BLaER1 (cell line): ENCODE data around the gene PPP1R2.

Experiments used
- H3K27ac ChIP-seq: shearing (Covaris generic); formaldehyde crosslinking; 2 replicates; pipeline ENCODE4 v1.8.1; 2022
- H3K27me3 ChIP-seq: shearing (Covaris generic); formaldehyde crosslinking; 2 replicates; pipeline ENCODE4 v1.8.1; 2022
- H3K36me3 ChIP-seq: shearing (Covaris generic); formaldehyde crosslinking; 2 replicates; pipeline ENCODE4 v1.8.1; 2022
- H3K4me1 ChIP-seq: shearing (Covaris generic); formaldehyde crosslinking; 2 replicates; pipeline ENCODE4 v1.8.1; 2022
- H3K4me2 ChIP-seq: shearing (Covaris generic); formaldehyde crosslinking; 2 replicates; pipeline ENCODE4 v1.8.1; 2022
- H3K4me3 ChIP-seq: shearing (Covaris generic); formaldehyde crosslinking; 2 replicates; pipeline ENCODE4 v1.8.1; 2022
- H3K9ac ChIP-seq: shearing (Covaris generic); formaldehyde crosslinking; 2 replicates; pipeline ENCODE4 v1.8.1; 2022
- H3K9me3 ChIP-seq: shearing (Covaris generic); formaldehyde crosslinking; 2 replicates; pipeline ENCODE4 v1.8.1; 2022
- H4K20me1 ChIP-seq: shearing (Covaris generic); formaldehyde crosslinking; 2 replicates; pipeline ENCODE4 v1.8.1; 2022
- Cebpa-rat ChIP-seq: shearing (Covaris generic); IDR thresholded peaks from 2 replicates; pipeline ENCODE4 v1.8.1; 2022

PPP1R2 gene

DNA sequence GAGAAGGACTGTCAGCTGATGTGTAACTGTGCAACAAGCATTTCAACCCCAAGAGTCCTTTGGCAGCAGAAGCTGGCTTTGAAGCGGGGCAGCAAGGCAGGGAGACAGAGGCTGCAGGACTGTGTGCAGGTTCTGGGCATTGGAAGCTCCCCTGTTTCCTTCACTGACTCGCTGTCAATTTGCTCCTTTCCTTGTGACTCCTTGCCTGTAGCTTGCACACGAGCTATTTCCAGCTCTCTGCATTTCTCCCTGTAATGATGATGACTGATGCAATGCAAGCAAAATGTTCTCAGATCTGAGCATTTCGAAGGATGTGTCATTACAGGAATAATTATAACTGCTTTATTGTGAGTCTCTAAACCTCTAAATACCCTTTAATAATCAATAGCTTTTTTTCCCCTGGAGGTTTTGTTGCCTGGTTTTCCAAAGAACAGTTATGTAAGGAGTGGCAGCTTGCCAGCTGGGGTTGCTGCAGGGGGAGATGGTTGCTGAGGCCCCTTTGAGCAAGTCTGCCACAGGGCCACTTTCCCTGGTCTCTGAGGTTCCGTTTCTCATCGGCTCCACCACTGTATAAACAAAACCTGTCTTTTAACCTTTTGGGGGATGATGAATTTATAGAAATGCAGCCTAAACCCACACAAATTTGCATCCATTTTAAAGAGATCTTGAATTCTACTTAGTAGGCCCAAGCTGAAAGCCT, 37.8 kb upstream of the PPP1R2 start:
- Histone ChIP-seq H3K27me3 (no peaks in the 10 kb centered on the region), H3K4me1 (peaks cover 32% of the 10 kb centered on the region), H4K20me1 (no peaks in the 10 kb centered on the region), H3K4me3 (no peak overlapping the region), H3K4me2 (peak overlapping the region; percentile 48), H3K9me3 (no peaks in the 10 kb centered on the region), H3K27ac (no peak overlapping the region), H3K9ac (no peak overlapping the region), H3K36me3 (no peaks in the 10 kb centered on the region)
- no peak for TF ChIP-seq Cebpa-rat

DNA sequence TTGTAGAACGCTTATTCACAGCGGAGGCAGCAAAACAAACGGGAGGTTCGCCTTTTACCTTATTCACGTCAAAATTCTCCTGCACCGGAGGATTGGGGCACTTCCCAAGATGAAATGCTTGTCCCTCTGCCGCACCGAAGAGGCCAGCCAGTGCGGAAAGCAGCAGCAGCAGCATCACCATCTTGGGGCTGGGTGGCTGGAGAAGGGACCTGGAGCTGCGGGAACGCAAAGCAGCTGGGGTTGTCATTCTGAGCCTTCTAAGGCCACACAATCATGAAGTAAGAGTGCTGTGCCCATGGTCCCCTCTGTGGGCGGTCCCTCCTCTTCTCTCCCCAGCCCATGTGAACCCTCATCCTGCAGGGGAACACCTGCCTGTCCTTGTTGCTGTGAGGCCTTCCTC, 36.2 kb upstream of the PPP1R2 start:
- no peaks in the 10 kb centered on the region for H3K9me3 ChIP-seq
- H4K20me1 ChIP-seq = no peaks in the 10 kb centered on the region
- H3K4me1 ChIP-seq = peaks cover 31% of the 10 kb centered on the region
- no peaks in the 10 kb centered on the region for H3K27me3 ChIP-seq
- no peak overlapping the region for H3K4me2 ChIP-seq
- H3K27ac ChIP-seq = no peak overlapping the region
- H3K4me3 ChIP-seq = no peak overlapping the region
- no peak overlapping the region for H3K9ac ChIP-seq
- no peak for TF ChIP-seq Cebpa-rat
- H3K36me3 ChIP-seq = no peaks in the 10 kb centered on the region

DNA sequence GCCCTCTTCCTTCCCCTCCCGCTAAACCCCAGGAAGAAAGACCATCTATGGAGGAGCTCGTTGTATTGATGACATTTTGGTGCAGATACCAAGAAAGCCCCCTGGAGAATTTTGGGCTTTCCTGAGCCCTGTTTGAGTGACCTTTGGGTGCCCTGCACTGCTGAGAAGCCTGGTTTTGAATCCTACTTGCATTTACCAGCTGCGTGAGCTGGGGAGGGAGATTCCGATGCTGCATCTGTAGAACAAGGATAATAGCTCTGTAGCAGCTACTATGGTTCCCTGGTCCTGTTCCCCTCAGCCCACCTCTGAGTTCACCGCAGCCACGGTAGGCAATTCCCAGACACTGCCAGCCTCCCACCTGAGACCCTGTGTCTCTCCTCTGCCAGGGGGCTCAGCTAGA, 35.4 kb upstream of the PPP1R2 start:
- H3K9me3 ChIP-seq = no peaks in the 10 kb centered on the region
- no peak for TF ChIP-seq Cebpa-rat
- H3K27ac ChIP-seq = no peak overlapping the region
- H3K4me3 ChIP-seq = no peak overlapping the region
- H3K4me1 ChIP-seq = peaks cover 23% of the 10 kb centered on the region
- no peaks in the 10 kb centered on the region for H3K27me3 ChIP-seq
- no peaks in the 10 kb centered on the region for H3K36me3 ChIP-seq
- no peak overlapping the region for H3K9ac ChIP-seq
- no peak overlapping the region for H3K4me2 ChIP-seq
- no peaks in the 10 kb centered on the region for H4K20me1 ChIP-seq

DNA sequence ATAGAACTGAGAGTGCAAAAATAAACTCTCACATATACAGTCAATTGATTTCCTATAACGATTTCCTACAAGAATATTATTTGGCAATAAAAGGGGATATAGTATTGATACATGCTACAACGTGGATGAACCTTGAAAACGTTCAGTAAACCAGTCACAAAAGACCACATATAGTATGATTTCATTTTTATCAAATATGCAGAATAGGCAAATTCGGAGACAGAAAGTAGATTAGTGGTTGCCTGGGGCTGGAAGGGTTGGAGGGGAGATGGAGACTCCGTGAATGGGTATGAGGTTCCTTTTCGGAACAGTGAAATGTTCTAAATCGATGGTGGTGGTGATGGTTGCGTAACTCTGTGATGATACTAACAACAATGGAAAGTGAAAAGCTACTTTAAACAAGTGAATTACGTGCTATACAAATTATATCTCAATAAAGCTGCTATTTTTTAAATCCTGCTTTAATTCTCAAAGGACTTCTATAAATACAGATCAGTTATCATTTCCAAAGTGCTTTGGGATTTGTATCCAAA, 34.6 kb upstream of the PPP1R2 start:
- TF ChIP-seq Cebpa-rat = peak; percentile 66; the same call in 1 of the 2 replicates
- no peaks in the 10 kb centered on the region for H3K27me3 ChIP-seq
- no peaks in the 10 kb centered on the region for H4K20me1 ChIP-seq
- H3K9ac ChIP-seq = no peak overlapping the region
- no peak overlapping the region for H3K4me2 ChIP-seq
- H3K36me3 ChIP-seq = no peaks in the 10 kb centered on the region
- H3K4me3 ChIP-seq = no peak overlapping the region
- H3K9me3 ChIP-seq = no peaks in the 10 kb centered on the region
- no peak overlapping the region for H3K27ac ChIP-seq
- peaks cover 18% of the 10 kb centered on the region for H3K4me1 ChIP-seq

DNA sequence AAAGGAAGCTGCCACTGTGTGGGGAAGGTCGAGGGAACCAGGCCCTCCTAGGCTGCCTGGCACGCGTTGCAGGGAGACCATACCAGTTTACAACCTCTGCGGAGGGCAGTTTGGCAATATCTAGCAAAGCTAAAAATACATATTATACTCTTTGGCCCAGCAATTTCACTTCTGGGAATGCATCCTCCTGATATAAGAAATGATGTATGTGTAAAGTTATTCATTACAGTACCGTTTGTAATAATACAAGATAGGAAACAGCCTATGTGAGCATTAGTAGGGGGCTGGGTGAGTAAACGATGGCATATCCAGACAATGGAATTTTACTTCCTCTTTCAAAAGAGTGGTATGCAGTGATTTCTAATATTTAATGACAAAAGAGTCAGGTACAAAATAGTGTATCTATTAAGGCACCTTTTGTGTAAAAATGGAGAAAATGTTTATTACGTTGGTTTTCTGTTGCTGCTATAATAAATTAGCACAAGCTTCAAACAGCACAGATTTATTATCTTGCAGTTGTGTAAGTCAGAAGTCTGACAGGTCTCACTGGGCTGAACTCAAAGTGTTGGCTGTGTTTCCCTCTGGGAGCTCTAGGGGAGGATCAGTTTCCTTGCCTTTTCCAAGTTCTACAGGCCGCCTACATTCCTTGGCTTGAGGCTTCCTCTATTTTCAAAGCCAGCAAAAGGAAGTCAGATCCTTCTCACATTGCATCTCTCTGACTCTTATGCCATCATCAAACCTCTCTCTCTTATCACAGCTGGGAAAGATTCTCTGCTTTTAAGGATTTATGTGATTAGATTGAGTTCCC, 31.6 kb upstream of the PPP1R2 start:
- Histone ChIP-seq H3K9me3 (no peaks in the 10 kb centered on the region), H3K9ac (no peak overlapping the region), H4K20me1 (no peaks in the 10 kb centered on the region), H3K27me3 (no peaks in the 10 kb centered on the region), H3K27ac (no peak overlapping the region), H3K4me2 (no peak overlapping the region), H3K4me1 (peaks cover under 1% of the 10 kb centered on the region; the same call in 1 of the 2 replicates), H3K4me3 (no peak overlapping the region), H3K36me3 (no peaks in the 10 kb centered on the region)
- no peak for TF ChIP-seq Cebpa-rat

DNA sequence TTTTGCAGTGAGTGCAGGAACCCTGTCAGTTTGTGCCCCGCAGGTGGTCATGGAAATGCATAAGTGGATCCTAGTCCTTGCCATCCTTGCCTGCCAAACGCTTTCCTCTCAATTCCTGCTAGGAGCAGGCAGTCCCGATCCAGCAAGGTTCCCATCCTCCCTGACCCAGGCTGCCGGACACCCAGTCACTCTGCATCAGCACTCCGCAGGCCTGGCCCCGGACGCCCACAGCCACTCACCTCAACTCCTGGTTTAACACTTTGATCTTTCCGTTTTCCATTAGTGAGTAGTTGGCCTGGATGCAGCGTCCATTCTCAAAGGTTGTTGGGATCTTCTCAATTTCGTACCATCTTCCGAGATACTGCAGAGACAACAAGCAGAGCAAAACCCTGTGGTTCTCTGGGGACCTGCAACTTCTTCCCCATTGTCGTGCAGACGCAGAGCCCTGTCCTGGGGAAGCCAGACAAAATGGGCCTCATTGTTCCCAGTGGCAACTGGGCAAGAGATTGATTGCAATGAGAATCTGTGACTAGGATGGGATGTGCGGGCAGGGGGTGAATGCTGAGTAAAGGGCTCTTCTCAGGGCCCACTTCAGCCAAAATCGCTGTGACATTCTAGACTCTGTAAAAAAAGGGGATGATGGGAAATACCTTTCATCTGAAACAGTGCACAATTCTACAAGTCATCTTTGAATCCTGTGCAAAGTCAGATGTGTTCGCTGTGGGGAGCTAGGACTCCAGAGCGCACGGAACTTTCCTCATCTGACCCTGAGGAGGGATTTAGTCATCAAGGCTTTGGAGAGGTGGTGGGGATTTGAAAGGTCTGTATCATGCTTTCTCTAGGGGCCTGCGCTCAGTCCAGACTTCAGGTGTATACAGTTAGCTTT, 30.7 kb upstream of the PPP1R2 start:
- H3K4me2 ChIP-seq = no peak overlapping the region
- TF ChIP-seq Cebpa-rat = no peak
- H3K27ac ChIP-seq = no peak overlapping the region
- no peaks in the 10 kb centered on the region for H3K27me3 ChIP-seq
- peaks cover 9% of the 10 kb centered on the region for H3K4me1 ChIP-seq
- H3K9ac ChIP-seq = no peak overlapping the region
- no peaks in the 10 kb centered on the region for H4K20me1 ChIP-seq
- no peak overlapping the region for H3K4me3 ChIP-seq
- no peaks in the 10 kb centered on the region for H3K9me3 ChIP-seq
- H3K36me3 ChIP-seq = no peaks in the 10 kb centered on the region

DNA sequence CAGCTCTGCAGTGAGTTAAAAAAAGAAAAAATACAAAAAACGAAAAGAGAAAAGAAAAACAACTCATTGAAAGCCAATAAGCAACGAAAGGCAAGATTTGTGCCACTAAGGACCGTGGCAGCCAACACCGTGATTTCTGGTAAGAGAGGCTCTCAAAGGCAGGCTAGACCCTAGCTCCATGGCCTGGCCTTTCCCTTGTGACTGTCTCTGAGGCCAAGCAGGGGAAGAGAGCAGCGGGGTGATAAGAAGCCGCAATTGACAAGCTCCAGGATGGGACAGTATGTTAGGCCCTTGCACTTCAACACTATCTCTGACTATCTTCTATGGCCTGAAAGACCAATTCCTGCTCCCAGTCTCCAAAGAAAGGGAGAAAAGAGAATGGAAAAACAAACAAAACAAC, 28.2 kb upstream of the PPP1R2 start:
- Histone ChIP-seq H3K27ac (no peak overlapping the region), H3K9ac (no peak overlapping the region), H3K4me2 (no peak overlapping the region), H4K20me1 (no peaks in the 10 kb centered on the region), H3K9me3 (no peaks in the 10 kb centered on the region), H3K36me3 (no peaks in the 10 kb centered on the region), H3K4me1 (peaks cover 16% of the 10 kb centered on the region), H3K27me3 (no peaks in the 10 kb centered on the region), H3K4me3 (no peak overlapping the region)
- no peak for TF ChIP-seq Cebpa-rat

DNA sequence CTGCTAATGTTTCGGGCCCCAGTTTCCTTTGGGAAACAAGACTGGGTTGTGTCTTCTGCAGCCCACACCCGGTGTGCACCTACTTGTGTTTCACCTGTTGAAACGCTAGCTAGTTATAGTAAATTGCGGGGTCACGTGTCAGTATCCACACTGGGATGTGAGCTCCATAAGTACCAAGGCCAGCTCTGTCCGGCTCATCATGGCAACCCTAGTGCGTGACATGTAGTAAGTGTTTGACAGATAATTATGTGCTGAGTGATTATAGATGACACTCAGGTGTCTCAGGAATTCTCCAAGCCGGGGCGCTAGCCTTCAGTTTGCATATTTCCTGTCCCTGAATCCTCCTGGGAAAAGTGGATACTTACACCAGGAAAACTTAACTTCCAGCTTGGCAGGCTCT, 27.8 kb upstream of the PPP1R2 start:
- no peak for TF ChIP-seq Cebpa-rat
- Histone ChIP-seq H3K4me2 (no peak overlapping the region), H3K9me3 (no peaks in the 10 kb centered on the region), H3K27me3 (no peaks in the 10 kb centered on the region), H4K20me1 (no peaks in the 10 kb centered on the region), H3K9ac (no peak overlapping the region), H3K4me3 (no peak overlapping the region), H3K4me1 (peaks cover 17% of the 10 kb centered on the region), H3K27ac (no peak overlapping the region), H3K36me3 (no peaks in the 10 kb centered on the region)

DNA sequence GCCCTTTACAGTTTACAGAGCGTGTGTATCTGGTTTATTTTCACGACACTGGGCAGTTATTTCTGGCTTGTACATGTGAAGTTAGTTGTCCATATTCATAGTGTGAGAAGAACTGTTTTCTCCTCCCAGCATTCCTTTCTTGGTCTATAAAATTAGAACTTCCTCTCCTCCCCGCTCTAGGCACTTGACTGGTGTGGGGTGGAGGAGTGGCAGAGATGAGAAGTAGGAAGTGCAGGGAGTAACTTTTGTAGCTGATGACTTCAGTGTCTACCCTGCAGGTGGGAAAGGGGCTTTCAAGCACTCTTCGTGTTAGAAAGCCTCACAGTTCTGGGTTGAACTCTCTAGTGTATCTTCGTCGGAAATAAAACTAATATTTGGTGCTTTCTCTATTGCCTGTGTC, 27.2 kb upstream of the PPP1R2 start:
- Histone ChIP-seq H3K9me3 (no peaks in the 10 kb centered on the region), H3K27ac (no peak overlapping the region), H3K36me3 (no peaks in the 10 kb centered on the region), H3K4me2 (no peak overlapping the region), H3K4me3 (no peak overlapping the region), H3K4me1 (peaks cover 17% of the 10 kb centered on the region), H3K9ac (no peak overlapping the region), H4K20me1 (no peaks in the 10 kb centered on the region), H3K27me3 (no peaks in the 10 kb centered on the region)
- no peak for TF ChIP-seq Cebpa-rat
